GM21528 (cell line): Measurements from ENCODE around the gene NCS1.

ENCODE experiments used
- ATAC-seq: cut with Tn5 transposase; IDR thresholded peaks from one replicate; pipeline ENCODE4 v1.9.1; 2021; ENCODE audit warnings: mild to moderate bottlenecking, moderate library complexity; ENCODE audit not compliant: unreplicated experiment, low FRiP score

Gene NCS1

GRCh38 chr9:130192382-130192999 is 20.3 kb downstream of the NCS1 start:
- ATAC-seq: no peak

GRCh38 chr9:130193103-130193502 is 20.9 kb downstream of the NCS1 start:
- no peak for ATAC-seq

DNA sequence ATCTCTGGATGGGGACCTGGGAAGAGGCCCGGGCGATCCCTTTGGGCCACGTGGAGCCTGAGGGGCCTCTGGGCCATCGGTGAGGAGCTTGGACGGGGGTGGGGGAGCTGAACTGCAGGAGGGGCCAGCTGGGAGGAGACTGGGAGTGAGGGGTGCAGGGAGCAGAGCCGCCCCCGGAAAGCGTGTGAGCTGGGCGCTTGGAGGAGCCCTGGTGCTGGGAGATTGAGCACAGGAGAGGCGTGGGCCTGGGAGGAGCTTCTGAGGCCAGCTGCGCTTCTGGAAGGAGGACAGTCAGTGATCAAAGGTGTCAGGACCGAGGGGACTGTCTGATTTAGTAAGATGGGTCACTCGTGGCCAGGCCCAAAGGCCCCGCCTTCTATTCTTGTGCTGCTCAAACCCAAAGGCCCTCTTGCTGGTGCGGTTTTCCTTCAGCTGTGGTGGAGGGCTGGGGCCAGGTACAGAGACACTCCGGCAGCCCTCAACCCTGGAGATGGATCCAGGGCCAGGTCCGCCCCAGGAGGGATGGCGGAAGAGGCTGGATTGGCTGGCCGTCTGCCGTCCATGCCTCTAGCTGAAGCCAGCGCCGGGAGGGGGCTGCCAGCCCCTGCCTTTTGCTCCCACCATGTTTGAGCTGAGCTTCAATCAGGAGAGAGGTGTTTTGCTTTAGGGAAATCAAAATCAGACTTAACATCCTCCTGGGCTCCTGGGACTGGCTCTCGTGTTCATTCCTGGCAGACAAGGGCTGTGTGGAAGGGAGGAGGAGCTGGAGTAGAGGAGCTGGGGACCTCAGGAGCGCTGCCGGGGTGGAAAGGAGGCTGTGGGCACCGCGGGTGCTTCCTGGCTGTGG is 21.6 kb downstream of the NCS1 start:
- no peak for ATAC-seq

- no peak for ATAC-seq
These were observed 22.3 kb downstream of the NCS1 start for GRCh38 chr9:130194378-130194932.

DNA sequence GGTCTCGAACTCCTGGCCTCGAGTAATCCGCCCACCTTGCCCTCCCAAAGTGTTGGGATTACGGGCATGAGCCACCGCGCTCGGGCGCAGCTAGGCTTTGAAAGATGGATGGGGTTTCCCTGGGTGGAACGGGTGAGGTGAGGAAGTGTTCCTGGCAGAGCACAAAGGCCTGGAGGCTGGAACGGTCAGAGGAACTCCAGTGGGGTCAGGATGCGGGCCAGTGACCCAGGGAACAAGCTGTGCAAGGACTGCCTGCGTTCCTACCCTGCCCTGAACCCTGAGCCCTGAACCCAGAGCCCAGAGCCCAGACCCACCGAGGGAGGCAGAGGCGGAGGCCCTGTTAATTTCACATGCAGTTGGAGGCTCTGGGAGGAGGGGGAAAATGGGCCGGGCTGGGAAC is 23.4 kb downstream of the NCS1 start:
- no peak for ATAC-seq

- no peak for ATAC-seq
These were observed 24.4 kb downstream of the NCS1 start for GRCh38 chr9:130196643-130197042.

DNA sequence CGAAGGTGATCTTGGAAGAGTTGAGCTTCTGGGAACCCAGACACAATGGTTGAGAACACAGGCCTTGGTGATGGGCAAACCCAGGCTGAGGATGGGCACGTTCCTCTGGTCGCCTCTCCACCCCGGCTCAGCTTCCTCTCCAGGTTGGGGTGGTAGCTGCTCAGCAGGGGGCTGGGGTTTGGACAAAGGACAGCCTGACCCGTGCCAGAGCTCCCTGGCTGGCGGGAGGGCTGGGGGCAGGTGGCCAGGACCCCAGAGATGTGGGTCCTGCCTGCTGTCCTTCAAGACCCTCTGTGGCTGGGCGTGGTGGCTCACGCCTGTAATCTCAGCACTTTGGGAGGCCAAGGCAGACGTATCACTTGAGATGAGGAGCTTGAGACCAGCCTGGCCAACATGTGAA is 25.2 kb downstream of the NCS1 start:
- no peak for ATAC-seq

- ATAC-seq: no peak
These were observed 25.7 kb downstream of the NCS1 start for GRCh38 chr9:130197888-130198287.

GRCh38 chr9:130198501-130199179 is 26.4 kb downstream of the NCS1 start:
- ATAC-seq: no peak

DNA sequence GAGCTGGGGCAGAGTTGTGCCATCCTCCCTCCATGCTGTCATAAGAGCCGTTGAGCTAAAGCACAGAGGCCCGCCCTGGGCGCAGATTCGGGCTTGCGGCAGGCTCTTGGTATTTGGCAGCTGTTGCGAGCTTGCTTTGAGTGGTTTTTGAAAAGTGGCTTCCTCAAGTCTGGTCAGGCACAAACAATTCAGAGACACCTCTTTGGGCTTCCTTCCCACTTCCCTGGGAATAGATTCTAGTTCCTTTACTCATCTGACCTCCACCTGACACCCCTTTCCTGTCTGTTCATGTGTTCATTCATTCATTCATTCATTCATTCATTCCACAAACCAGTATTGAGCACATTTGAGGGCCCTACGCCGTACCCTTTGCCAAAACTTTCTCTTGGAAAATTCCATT is 27.4 kb downstream of the NCS1 start:
- ATAC-seq: no peak

GRCh38 chr9:130200038-130200849 is 28.0 kb downstream of the NCS1 start:
- ATAC-seq: no peak

GRCh38 chr9:130201399-130201873 is 29.2 kb downstream of the NCS1 start:
- no peak for ATAC-seq

GRCh38 chr9:130201974-130202373 is 29.8 kb downstream of the NCS1 start:
- no peak for ATAC-seq

GRCh38 chr9:130204341-130204740 is 32.1 kb downstream of the NCS1 start:
- no peak for ATAC-seq

GRCh38 chr9:130204959-130205358 is 32.8 kb downstream of the NCS1 start:
- ATAC-seq: no peak

DNA sequence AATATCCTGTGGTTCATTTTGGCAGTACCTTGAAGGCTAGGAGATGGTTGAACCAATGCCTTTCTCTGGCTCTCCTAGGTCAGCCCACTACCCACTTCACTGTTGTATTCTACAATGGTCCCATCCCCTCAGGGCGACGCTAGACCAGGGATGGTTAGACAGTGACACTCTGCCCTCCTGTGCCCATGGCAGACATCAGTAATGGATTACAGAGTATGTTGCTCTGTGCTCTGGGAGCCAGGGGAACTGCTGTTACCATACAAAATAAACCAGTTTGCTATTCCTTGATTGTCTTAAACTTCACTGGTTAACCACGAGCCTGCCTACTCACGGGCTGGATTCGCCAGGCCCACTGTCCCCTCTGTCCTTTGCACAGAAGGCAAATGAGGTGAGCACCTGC is 33.7 kb downstream of the NCS1 start:
- no peak for ATAC-seq

GRCh38 chr9:130206579-130206978 is 34.4 kb downstream of the NCS1 start:
- ATAC-seq: no peak

DNA sequence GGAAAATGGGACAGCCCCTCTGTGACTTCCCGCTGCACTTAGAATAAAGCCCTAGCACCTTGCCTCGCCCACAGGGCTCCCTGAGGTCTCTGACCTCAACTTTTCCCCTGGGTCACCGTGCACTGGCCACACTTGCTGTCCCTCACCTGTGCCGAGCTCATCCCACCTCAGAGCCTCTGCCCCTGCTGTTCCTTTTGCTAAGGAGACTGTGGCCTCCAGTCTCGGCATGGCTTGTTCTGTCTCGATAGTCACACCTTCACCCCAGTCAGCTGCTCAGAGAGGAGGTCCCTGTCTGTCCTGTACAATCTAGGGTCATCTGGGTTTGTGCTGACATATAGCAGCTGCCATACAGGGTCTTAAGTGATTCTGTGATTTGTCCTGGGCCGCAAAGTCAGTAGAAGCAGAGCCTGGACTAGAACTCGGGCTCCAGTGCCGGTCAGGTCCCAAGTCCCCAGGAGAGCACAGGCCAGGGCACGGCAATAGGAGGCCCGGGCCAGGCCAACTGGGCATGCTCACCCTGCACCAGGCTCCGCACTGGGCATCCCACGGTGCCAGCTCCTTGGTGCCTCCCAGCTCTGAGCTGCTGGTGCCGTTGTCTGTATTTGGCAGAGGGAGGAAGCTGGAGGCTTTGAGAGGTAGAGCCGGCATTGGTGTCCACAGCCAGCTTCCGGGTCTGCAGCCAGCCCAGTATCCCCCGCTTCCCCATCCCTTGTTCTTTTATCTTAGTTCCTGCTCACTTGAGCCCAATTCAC is 35.2 kb downstream of the NCS1 start:
- ATAC-seq: no peak

- no peak for ATAC-seq
These were observed 36.6 kb downstream of the NCS1 start for GRCh38 chr9:130208600-130209347.
